ENCODE measurements around the gene NRCAM. TPM values are rescaled to one million over a fixed set of nuclear protein-coding genes. Genes with fewer than 3 reads are reported as not detected.

NRCAM gene
- total RNA-seq, 2 experiments from 2014 or later, result 3.4 to 7.0 TPM

- no peaks in the 10 kb centered on the region for H3K36me3 Mint-ChIP-seq (ENCODE audit: low read depth)
- H3K27me3 Mint-ChIP-seq, result no peaks in the 10 kb centered on the region
- no peaks in the 10 kb centered on the region for H3K9me3 Mint-ChIP-seq
- no peak overlapping the region for H3K4me3 Mint-ChIP-seq
- ChIA-PET CTCF (no interaction called here), POLR2A (no interaction called here)
- DNase-seq (no peak), ATAC-seq (ENCODE audit: poor library complexity) (no peak)
- intact Hi-C loops (cut with DNase I, micrococcal nuclease), result no loop called here
- no peak overlapping the region for H3K4me3 ChIP-seq (ENCODE audit: low read length)
- no peaks in the 10 kb centered on the region for H3K36me3 ChIP-seq (ENCODE audit: insufficient read depth, low read length)
- H3K9me3 ChIP-seq (ENCODE audit: control insufficient read depth in 1 of 2, insufficient read depth in 1 of 2, low read length in 2 of 2), result no peaks in the 10 kb centered on the region
- H3K27ac Mint-ChIP-seq, result no peak overlapping the region
- no peak overlapping the region for H3K27ac ChIP-seq (ENCODE audit: low read depth in 1 of 2, low read length in 2 of 2)
- H3K4me1 ChIP-seq (ENCODE audit: insufficient read depth, low read length), result no peaks in the 10 kb centered on the region
- no peak for TF ChIP-seq CTCF (IDR thresholded peaks at IDR 0.05)
- no peaks in the 10 kb centered on the region for H3K27me3 ChIP-seq (ENCODE audit: control insufficient read depth in 1 of 2, insufficient read depth in 2 of 2, low read length in 2 of 2)
- H3K4me1 Mint-ChIP-seq (ENCODE audit: low read depth), result no peaks in the 10 kb centered on the region
Observed at GRCh38 chr7:108127461-108127860, 328.8 kb downstream of the NRCAM start.

- H3K27ac Mint-ChIP-seq, result no peak overlapping the region
- Histone ChIP-seq H3K27ac (ENCODE audit: low read depth in 1 of 2, low read length in 2 of 2) (no peak overlapping the region), H3K27me3 (ENCODE audit: control insufficient read depth in 1 of 2, insufficient read depth in 2 of 2, low read length in 2 of 2) (no peaks in the 10 kb centered on the region), H3K4me3 (ENCODE audit: low read length) (no peak overlapping the region), H3K36me3 (ENCODE audit: insufficient read depth, low read length) (no peaks in the 10 kb centered on the region), H3K4me1 (ENCODE audit: insufficient read depth, low read length) (no peaks in the 10 kb centered on the region), H3K9me3 (ENCODE audit: control insufficient read depth in 1 of 2, insufficient read depth in 1 of 2, low read length in 2 of 2) (no peaks in the 10 kb centered on the region)
- no peak overlapping the region for H3K4me3 Mint-ChIP-seq
- CTCF ChIA-PET, result no interaction called here
- no peak for TF ChIP-seq CTCF (IDR thresholded peaks at IDR 0.05)
- no peaks in the 10 kb centered on the region for H3K9me3 Mint-ChIP-seq
- intact Hi-C loops (cut with DNase I, micrococcal nuclease), result no loop called here
- DNase-seq (no peak), ATAC-seq (ENCODE audit: poor library complexity) (no peak)
- POLR2A ChIA-PET, result no interaction called here
- H3K27me3 Mint-ChIP-seq, result no peaks in the 10 kb centered on the region
- no peaks in the 10 kb centered on the region for H3K4me1 Mint-ChIP-seq (ENCODE audit: low read depth)
- no peaks in the 10 kb centered on the region for H3K36me3 Mint-ChIP-seq (ENCODE audit: low read depth)
Observed at GRCh38 chr7:108124820-108125219, 331.4 kb downstream of the NRCAM start.

- no peaks in the 10 kb centered on the region for H3K36me3 Mint-ChIP-seq (ENCODE audit: low read depth)
Observed at GRCh38 chr7:108122181-108122580, 334.1 kb downstream of the NRCAM start.

More at GRCh38 chr7:108122181-108122580, 334.1 kb downstream of the NRCAM start:
- Histone ChIP-seq H3K4me3 (ENCODE audit: low read length) (no peak overlapping the region), H3K27ac (ENCODE audit: low read depth in 1 of 2, low read length in 2 of 2) (no peak overlapping the region), H3K4me1 (ENCODE audit: insufficient read depth, low read length) (no peaks in the 10 kb centered on the region), H3K27me3 (ENCODE audit: control insufficient read depth in 1 of 2, insufficient read depth in 2 of 2, low read length in 2 of 2) (no peaks in the 10 kb centered on the region), H3K36me3 (ENCODE audit: insufficient read depth, low read length) (no peaks in the 10 kb centered on the region), H3K9me3 (ENCODE audit: control insufficient read depth in 1 of 2, insufficient read depth in 1 of 2, low read length in 2 of 2) (no peaks in the 10 kb centered on the region)
- intact Hi-C loops (cut with DNase I, micrococcal nuclease), result no loop called here
- Mint-ChIP-seq H3K27ac (no peak overlapping the region), H3K27me3 (no peaks in the 10 kb centered on the region), H3K4me3 (no peak overlapping the region), H3K9me3 (no peaks in the 10 kb centered on the region), H3K4me1 (ENCODE audit: low read depth) (no peaks in the 10 kb centered on the region)
- ATAC-seq (ENCODE audit: poor library complexity), result no peak
- ChIA-PET CTCF (no interaction called here), POLR2A (no interaction called here)
- TF ChIP-seq CTCF (IDR thresholded peaks at IDR 0.05), result no peak
- DNase-seq, result no peak
